PFSK-1 (cell line): ENCODE data around the gene SLC17A8.

Experiments used
- POLR2AphosphoS5 ChIP-seq: IDR thresholded peaks from 2 replicates; pipeline ENCODE4 v1.6.1; 2012; ENCODE audit warnings: low read depth, mild to moderate bottlenecking, control low read depth, low read length, moderate library complexity
- TAF1 ChIP-seq: IDR thresholded peaks from 2 replicates; pipeline ENCODE4 v1.6.1; 2012; ENCODE audit warnings: low read length, control low read depth, borderline replicate concordance; ENCODE audit not compliant: insufficient read depth

DNA sequence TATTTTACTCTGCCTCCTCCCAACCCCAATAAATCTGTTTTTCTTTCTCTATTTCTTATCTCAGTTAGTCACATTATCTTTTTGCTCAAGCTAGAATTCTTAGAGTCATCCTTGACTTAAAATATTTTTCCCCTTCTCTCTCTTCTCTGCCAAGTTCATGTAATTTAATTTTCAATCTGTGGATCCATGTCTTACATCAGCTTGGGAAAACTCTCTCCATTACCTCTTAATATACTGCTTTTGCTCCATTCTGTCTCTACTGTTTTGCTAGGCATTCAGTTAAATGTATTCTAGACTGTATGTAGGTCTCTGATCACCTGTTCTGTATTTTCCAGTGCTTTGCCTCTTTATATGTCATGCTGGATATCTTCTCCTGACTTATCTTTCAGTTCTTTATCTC lies 65.8 kb downstream of the SLC17A8 start:
- TF ChIP-seq TAF1 (no peak), POLR2AphosphoS5 (no peak)
